NCI-H146 (cell line): Measurements from ENCODE around the gene IL7R.

Experiments used
- DNase-seq: peaks from one replicate; lab custom pipeline; 2025; lab: John Stamatoyannopoulos, UW

The IL7R gene

DNA sequence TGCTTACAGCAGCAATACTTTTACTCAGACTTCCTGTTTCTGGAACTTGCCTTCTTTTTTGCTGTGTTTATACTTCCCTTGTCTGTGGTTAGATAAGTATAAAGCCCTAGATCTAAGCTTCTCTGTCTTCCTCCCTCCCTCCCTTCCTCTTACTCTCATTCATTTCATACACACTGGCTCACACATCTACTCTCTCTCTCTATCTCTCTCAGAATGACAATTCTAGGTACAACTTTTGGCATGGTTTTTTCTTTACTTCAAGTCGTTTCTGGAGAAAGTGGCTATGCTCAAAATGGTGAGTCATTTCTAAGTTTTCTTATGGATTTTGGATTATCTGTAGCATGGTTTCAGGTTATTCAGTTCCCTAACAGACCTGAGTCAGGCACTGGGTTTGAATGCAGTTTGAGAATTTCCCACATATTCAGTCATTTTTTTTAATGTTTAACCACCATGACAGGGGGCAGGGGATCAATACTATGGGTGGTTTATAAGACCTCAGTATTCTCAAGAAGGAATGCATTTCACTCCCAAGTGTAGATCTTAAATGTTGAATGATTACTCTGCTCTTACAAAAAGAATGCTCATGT is at the start of gene IL7R:
Gene IL7R (plus strand): TSS at position 127 of the 587 bp plus-strand sequence. CDS start 87 bp downstream, at position 214.
- DNase-seq: no peak

GRCh38 chr5:35810601-35811000 is 46.1 kb upstream of the IL7R start:
- DNase-seq: no peak

GRCh38 chr5:35811108-35811741 is 45.5 kb upstream of the IL7R start:
- DNase-seq: no peak

DNA sequence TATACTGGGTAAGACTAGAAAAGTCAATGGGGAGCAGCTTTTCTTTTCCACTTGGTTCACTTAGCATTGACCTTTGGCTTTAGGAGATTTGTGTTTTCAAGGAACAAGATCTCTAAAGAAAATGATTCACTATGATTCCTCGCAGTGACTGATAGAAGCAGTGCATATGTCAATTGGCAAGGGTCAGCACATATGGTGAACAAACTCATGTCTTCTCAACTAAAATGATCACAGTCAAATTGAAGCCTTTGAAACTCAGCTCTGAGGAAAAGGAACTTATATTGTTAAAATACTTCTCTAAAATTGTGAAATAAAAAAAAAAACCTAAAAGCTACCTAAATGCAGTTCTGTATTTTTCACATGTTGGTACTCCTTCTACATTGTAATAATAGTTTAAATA is 43.2 kb upstream of the IL7R start:
- DNase-seq: no peak

DNA sequence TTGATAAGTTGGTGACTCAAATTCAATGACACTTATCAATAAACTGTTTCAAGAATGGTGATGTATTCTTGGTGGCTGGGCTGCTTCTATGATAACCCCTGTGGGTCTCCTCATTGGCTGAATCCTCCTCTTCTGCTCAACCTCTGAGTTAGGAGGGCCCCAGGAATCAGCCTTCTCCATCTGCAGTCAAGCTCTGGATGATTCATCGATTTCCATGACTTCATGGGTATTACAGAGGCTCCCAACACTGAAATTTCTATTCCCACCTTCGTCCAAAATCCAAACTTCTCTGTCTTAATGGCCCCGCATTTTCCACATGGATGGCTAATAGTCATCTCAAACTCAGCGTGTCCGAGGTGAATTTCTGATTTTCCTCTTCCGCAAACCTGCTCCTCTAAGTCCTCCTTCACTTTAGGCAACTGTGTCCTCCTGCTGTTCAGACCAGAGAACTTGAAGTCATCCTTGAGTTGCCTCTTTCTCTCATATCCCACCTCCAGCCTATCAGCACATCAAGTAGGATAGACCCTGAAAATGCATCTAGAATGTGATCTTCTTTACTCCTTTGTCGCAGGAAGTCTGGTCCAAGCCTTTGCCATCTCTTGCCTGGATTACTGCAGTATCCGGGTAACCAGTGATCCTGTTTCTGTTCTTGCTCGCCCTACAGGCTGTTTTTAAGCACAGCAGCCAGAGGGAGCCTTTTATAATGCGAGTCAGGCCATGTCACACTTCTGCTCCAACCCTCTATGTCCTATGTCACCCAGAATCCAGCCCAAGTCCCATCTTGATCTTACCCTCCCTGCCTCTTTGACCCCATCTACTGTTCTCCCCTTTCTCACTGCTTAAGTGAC is 41.4 kb upstream of the IL7R start:
- DNase-seq: peak; percentile 31

GRCh38 chr5:35816881-35817521 is 39.7 kb upstream of the IL7R start:
- DNase-seq: no peak

- no peak for DNase-seq
Observed at GRCh38 chr5:35819026-35819425, 37.7 kb upstream of the IL7R start.

DNA sequence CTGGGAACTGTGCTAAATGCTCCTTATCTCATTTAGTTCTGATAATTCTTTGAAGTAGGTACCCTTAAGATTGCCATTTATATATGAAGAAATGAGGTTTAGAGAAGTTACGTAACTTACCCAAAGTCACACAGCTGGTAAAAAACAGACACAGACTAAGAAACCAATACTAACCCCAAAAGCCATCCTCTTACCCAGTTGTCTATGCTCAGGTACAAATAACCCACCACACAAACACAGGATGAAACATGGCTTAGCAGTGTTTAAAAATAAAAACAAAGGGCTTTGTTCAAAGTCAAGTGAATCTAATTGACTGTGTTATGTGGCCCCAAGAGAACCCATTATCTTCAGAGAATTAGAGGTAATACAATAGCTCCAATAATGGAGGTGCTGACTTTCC is 37.0 kb upstream of the IL7R start:
- no peak for DNase-seq

GRCh38 chr5:35820735-35821134 is 36.0 kb upstream of the IL7R start:
- DNase-seq: no peak

- no peak for DNase-seq
Observed at GRCh38 chr5:35821513-35821912, 35.2 kb upstream of the IL7R start.

DNA sequence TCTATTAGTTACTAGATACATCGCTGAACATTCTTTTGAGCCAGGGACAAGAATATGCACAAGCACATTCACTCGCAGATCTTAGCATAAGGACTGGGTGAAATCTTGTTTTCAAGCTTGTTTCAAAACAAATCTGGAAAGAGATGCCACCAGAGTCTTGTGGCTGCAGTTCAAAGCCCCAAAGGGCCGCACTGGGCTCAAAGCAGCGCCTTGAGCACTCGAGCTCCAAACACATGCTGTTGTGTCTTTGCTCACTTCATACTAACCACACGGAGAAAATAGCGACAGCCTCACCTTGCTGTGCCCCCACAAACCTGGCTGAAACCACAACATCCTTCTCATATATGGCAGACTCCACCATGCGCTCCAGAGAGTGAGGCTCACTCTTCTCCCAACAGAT is 34.2 kb upstream of the IL7R start:
- no peak for DNase-seq

DNA sequence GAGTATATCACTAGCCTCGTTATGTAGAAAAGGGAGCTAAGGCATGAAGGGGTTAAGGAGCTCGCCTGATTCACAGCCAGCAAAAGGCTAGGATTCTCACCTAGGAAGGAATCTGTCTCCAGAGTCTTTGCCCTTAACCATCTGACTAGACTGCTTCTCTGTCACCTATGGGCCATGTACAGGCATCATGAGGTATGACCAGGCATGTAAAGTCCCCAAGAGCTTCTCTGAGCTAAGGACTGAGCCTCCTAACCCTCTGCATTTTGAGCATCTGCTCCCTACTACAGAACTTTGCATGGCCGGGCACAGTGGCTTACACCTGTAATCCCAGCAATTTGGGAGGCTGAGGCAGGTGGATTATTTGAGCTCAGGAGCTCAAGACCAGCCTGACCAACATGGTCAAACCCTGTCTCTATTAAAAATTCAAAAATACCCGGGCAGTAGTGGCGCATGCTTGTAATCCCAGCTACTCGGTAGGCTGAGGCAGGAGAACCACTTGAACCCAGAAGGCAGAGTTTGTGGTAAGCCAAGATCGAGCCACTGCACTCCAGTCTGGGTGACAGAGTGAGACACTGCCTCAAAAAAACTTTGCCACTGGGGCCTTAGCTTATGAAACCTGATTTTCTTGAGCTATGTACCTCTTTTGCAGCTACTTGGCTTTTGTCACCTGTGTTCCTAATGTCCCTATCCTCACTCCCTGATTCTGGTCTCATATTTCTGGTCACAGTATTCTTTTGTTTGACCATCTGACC is 33.2 kb upstream of the IL7R start:
- no peak for DNase-seq

DNA sequence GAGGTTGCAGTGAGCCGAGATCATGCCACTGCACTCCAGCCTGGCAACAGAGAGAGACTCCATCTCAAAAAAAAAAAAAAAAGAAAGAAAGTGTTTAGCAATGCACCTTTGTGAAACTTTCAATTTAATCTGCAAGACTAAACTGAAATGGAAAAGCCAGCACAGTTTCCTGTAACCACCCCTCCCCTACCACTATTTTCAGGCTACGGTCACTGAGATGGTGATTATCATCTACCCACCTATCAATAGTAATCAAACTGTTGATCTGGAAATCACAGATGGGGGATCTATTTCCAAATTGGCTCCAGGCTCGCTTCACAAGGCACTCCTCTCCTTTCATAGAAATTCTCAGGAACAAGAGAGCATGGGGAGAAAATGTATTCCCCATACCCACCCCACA is 30.6 kb upstream of the IL7R start:
- no peak for DNase-seq

DNA sequence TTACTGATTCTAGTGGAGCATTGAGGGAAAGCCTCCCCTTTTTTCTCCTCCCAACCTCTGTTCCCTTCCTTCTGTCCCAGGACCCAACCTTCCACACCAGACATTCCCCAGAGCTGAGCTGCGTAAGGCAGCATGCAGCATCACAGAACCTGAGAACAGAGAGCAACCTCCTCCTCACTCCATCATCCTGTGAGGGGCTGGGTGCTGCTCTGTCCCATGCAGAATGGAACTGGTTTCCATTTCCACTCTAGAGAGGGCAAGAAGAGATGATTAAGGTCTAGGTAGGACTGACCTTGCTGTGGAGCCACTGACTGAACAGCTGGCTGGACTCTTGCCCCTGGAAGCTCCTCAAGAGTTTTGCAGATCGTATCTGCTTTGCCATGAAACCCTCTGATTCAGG is 30.1 kb upstream of the IL7R start:
- no peak for DNase-seq

DNA sequence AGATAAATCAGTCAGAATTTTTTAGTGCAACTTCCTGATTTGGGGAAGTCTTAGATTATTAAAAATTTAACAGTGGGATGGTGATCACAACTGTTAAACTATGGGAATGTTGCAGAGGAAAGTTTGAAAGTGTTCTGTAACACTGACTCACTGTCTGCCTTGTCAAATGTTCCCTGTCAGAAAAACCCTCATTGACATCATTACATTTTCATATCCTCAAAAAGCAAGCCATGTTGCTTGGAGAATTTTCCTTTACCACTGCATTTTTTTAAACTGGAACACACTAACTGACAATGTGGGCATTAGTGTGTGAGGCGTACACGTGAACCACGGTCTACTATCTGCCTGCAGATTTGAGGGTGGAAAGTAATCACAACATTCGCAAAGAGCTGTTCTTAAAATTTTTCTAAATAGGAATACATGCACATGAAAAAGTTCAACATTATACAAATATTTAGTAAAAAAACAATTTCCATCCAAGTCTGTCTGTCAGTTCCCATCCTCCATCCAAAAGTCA is 28.6 kb upstream of the IL7R start:
- DNase-seq: no peak

- no peak for DNase-seq
Observed at GRCh38 chr5:35830587-35830986, 26.1 kb upstream of the IL7R start.

- DNase-seq: no peak
Observed at GRCh38 chr5:35832762-35833161, 23.9 kb upstream of the IL7R start.

DNA sequence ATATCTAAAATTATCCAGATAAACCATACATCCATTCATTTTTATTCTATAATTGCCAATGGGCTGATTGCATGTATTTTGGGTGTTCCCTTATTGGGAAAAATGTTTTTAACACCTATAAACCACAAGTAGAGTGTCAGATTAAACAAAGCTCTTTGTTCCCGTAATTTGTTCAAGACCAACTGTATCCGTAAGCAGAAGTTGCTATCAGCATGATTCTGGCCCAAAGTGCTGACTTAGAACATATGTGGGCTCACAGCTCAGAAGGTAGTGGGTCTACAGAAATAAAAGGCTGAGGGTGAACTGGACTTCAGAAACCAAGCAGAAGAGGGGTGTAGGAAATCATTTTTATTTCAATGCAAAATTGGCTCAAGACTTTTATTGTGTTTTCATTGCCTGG is 23.5 kb upstream of the IL7R start:
- DNase-seq: no peak

DNA sequence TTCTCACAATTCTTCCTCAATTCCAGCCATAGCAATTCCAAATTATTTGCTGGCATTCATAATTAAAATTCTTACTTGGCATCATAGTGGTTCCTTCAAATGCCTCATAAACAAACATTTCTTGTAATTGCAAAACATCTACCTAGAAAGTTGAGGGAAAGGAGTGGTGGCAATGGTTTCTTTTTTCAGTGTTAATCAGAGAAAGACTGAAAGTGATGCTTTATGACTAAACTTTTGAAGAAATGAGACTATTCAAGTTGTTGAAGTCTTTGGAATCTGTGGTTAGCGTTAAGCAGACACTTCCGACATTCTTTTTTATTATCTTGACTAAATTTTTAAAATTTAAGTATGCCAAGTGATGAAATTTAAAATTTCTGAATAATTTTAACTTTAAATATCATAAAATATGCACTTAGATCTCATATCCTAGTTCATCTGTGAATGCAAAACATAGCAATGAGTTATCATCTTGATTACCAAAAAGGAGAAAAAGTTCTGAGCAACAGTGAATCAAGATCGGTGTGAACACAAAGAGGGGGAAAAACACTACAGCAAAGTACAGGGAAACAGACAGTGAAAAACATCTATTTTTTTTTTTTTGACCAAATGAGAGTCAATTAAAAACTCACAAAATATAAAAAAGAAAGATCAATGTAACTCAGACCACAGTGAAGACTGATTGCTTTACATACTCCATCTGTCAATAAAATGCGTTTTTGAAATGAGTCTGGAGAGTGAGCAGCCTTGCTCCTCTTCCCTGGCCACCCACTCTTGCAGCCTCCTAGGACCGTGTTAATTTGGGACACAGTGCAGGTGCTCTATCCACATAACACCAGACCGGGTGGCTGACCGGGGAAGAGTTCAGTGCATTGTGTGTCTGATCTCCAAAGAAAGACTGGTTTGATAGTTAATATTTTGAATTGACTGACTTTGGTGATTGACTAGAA is 20.6 kb upstream of the IL7R start:
- DNase-seq: no peak

DNA sequence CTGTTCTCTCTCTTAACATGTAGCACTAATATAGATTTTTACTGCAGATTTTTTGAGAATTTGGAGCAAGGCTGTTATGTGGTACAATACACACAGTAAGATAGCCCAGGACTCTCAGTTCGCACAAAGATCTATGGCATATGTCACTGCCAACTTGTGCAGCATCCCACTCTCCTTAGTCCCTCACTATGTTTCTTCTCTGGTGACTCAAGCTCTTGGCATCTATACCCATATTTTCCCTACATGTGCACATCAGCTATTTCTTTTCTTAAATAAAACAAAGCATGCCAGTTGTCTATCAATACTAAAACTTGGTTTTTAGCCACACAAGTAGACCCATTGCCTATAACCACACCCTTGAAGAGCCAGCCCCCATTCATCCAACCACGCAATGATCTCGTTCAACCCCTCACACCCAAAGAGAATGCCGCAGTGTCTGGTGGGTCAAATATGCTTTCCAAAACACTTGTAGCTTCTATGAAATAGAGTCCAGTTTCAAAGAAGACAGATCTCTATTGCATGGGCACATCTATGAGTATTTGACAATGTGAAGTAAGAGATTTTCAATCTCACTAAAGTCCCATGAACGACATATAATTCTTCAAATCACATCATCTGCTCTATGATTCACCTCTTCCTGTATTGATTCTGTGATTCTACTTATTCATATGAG is 18.2 kb upstream of the IL7R start:
- no peak for DNase-seq
